SK-N-SH (cell line): ENCODE results near the gene PRKG1. TPM values are rescaled to one million over a fixed set of nuclear protein-coding genes. Genes with fewer than 3 reads are reported as not detected.

Experiments
- CTCF ChIA-PET: fragments of 300-600, 350-600 bp; formaldehyde crosslinking; extraction: SDS; loops from one replicate; lab custom pipeline; 2021; lab: Yijun Ruan, JAX
- POLR2A ChIA-PET: fragments of 350-600 bp; sonication (Branson Sonifier 250); formaldehyde crosslinking; extraction: SDS; loops from one replicate; lab custom pipeline; 2020; ENCODE audit warnings: antibody characterized with exemption, inconsistent platforms; lab: Yijun Ruan, JAX
- DNase-seq: peaks from one replicate; pipeline ENCODE4 v3.0.0; 2012
- H2AFZ ChIP-seq: fragments of 200-600 bp; sonication (generic); 2 replicates; pipeline ENCODE4 v1.8.1; 2016; ENCODE audit warnings: antibody characterized with exemption, mild to moderate bottlenecking, low read depth
- H3F3A ChIP-seq: fragments of 200-600 bp; sonication (generic); replicated peaks from 2 replicates; pipeline ENCODE3; 2016; ENCODE audit warnings: antibody characterized with exemption, mild to moderate bottlenecking; ENCODE audit not compliant: insufficient read depth
- H3K27ac ChIP-seq, 2 experiments: fragments of 200-500 bp in 1 of 2; fragments of 200-600 bp in 1 of 2; sonication (Bioruptor generic) in 1 of 2; sonication (generic), shearing (Covaris generic) in 1 of 2; 2 replicates each; pipeline versions ENCODE4 v1.5.1 to v1.6.1; 2014 to 2016; ENCODE audit warnings: low read depth in 2 of 2, inconsistent platforms in 1 of 2, low read length in 1 of 2, mild to moderate bottlenecking in 1 of 2, mixed read lengths in 1 of 2
- H3K27me3 ChIP-seq: fragments of 200-600 bp; sonication (generic), shearing (Covaris generic); 2 replicates; pipeline ENCODE4 v1.6.1; 2016; ENCODE audit warnings: mixed run types; ENCODE audit not compliant: insufficient read depth
- H3K36me3 ChIP-seq, 2 experiments: fragments of 200-500 bp in 1 of 2; fragments of 200-600 bp in 1 of 2; sonication (Bioruptor generic) in 1 of 2; sonication (generic) in 1 of 2; replicated peaks in 1 of 2; 2 replicates each; pipeline versions ENCODE3 to v1.5.1; 2014 to 2016; ENCODE audit warnings: low read length in 1 of 2, mild to moderate bottlenecking in 1 of 2; ENCODE audit not compliant: insufficient read depth in 2 of 2, control insufficient read depth in 1 of 2
- H3K4me1 ChIP-seq, 2 experiments: fragments of 200-500 bp in 1 of 2; fragments of 200-600 bp in 1 of 2; sonication (Bioruptor generic) in 1 of 2; sonication (generic), shearing (Covaris generic) in 1 of 2; 2 replicates each; pipeline versions ENCODE4 v1.5.1 to v1.6.1; 2014 to 2016; ENCODE audit warnings: low read depth in 1 of 2, low read length in 1 of 2, mixed run types in 1 of 2; ENCODE audit not compliant: insufficient read depth in 2 of 2, control insufficient read depth in 1 of 2
- H3K4me2 ChIP-seq: fragments of 200-600 bp; sonication (generic), shearing (Covaris generic); 2 replicates; pipeline ENCODE4 v1.6.1; 2017; ENCODE audit warnings: mixed run types
- H3K4me3 ChIP-seq, 2 experiments: fragments of 200-500 bp in 1 of 2; fragments of 200-600 bp in 1 of 2; sonication (Bioruptor generic) in 1 of 2; sonication (generic), shearing (Covaris generic) in 1 of 2; 2 replicates each; pipeline versions ENCODE4 v1.5.1 to v1.8.1; 2014 to 2016; ENCODE audit warnings: low read depth in 2 of 2, inconsistent platforms in 1 of 2, low read length in 1 of 2, mild to moderate bottlenecking in 1 of 2, mixed read lengths in 1 of 2, moderate library complexity in 1 of 2
- H3K79me2 ChIP-seq: fragments of 200-600 bp; sonication (generic); 2 replicates; pipeline ENCODE4 v1.8.1; 2017; ENCODE audit warnings: mild to moderate bottlenecking; ENCODE audit not compliant: insufficient read depth
- H3K9ac ChIP-seq: fragments of 200-600 bp; sonication (generic); 2 replicates; pipeline ENCODE4 v1.6.1; 2017; ENCODE audit warnings: mixed run types
- H3K9me2 ChIP-seq: fragments of 200-600 bp; sonication (generic); 2 replicates; pipeline ENCODE4 v1.6.1; 2017; ENCODE audit warnings: mixed run types
- H3K9me3 ChIP-seq: fragments of 200-600 bp; sonication (generic); 2 replicates; pipeline ENCODE4 v1.6.1; 2017; ENCODE audit warnings: mixed run types, mild to moderate bottlenecking, moderate library complexity
- H4K20me1 ChIP-seq: fragments of 200-600 bp; sonication (generic); 2 replicates; pipeline ENCODE4 v1.6.1; 2017; ENCODE audit warnings: mild to moderate bottlenecking, mixed run types; ENCODE audit not compliant: insufficient read depth
- CTCF ChIP-seq: fragments of 200-600 bp; sonication (generic); IDR thresholded peaks from 2 replicates; pipeline ENCODE4 v1.6.1; 2017; ENCODE audit warnings: antibody characterized with exemption, mild to moderate bottlenecking, moderate library complexity
- ELF1 ChIP-seq: IDR thresholded peaks from 2 replicates; pipeline ENCODE4 v1.4.0; 2012
- EP300 ChIP-seq, 2 experiments: IDR thresholded peaks; 2 replicates each; pipeline versions ENCODE4 v1.4.0 to v1.6.1; 2012; ENCODE audit warnings: borderline replicate concordance in 1 of 2, low read depth in 1 of 2, low read length in 1 of 2
- EZH2phosphoT487 ChIP-seq: fragments of 200-600 bp; sonication (generic); IDR thresholded peaks from 2 replicates; pipeline ENCODE4 v1.6.1; 2017; ENCODE audit warnings: low read depth, mixed run types, mild to moderate bottlenecking, antibody characterized with exemption, moderate library complexity, borderline replicate concordance
- IRF3 ChIP-seq: fragments of 150-350 bp; IDR thresholded peaks from 2 replicates; pipeline ENCODE4 v1.6.1; 2016; ENCODE audit warnings: mild to moderate bottlenecking, low read depth, low read length
- JUND ChIP-seq: IDR thresholded peaks from 2 replicates; pipeline ENCODE4 v1.4.0; 2012
- PBX3 ChIP-seq: IDR thresholded peaks from 2 replicates; pipeline ENCODE4; 2012
- RCOR1 ChIP-seq: fragments of 150-350 bp; IDR thresholded peaks from 2 replicates; pipeline ENCODE4 v1.6.1; 2017; ENCODE audit warnings: antibody characterized with exemption, low read length
- RFX5 ChIP-seq: IDR thresholded peaks from 2 replicates; pipeline ENCODE4 v1.6.1; 2012; ENCODE audit warnings: mild to moderate bottlenecking, improper control_type of control experiment, low read length
- RXRA ChIP-seq: IDR thresholded peaks from 2 replicates; pipeline ENCODE4 v1.4.0; 2012; ENCODE audit warnings: low read depth, mild to moderate bottlenecking, borderline replicate concordance
- SMC3 ChIP-seq: IDR thresholded peaks from 2 replicates; pipeline ENCODE4 v1.6.1; 2012; ENCODE audit warnings: low read depth, low read length, improper control_type of control experiment
- TCF12 ChIP-seq: IDR thresholded peaks from 2 replicates; pipeline ENCODE4 v1.4.0; 2012
- USF2 ChIP-seq: fragments of 150-350 bp; IDR thresholded peaks from 2 replicates; pipeline ENCODE4 v1.6.1; 2017; ENCODE audit warnings: antibody characterized with exemption, low read length, low read depth, borderline replicate concordance
- YY1 ChIP-seq: IDR thresholded peaks from 2 replicates; pipeline ENCODE4 v1.4.0; 2012; ENCODE audit warnings: low read depth, mild to moderate bottlenecking
- polyA plus RNA-seq, 3 experiments: library from polyadenylated mRNA; depleted of rRNA; stranded (reverse); fragments of >200 nt; gene quantifications; 2 replicates each; pipeline ENCODE4 v1.2.3, GENCODE V29; 2012

Gene PRKG1
- polyA plus RNA-seq, 1 of the 3 experiments (the other 2 are of a cell fraction), result 4.1 TPM

- no peaks in the 10 kb centered on the region for H3K9me3 ChIP-seq
- no peak for TF ChIP-seq SMC3
- no peak for TF ChIP-seq ELF1
- TF ChIP-seq YY1, result no peak
- TF ChIP-seq RFX5, result no peak
- no peak for TF ChIP-seq RXRA
- no peak for TF ChIP-seq EZH2phosphoT487
- no peak for TF ChIP-seq EP300 (IDR thresholded peaks at IDR 0.05; ENCODE audit: borderline replicate concordance in 1 of 2, low read depth in 1 of 2, low read length in 1 of 2)
- no peak for TF ChIP-seq USF2
- no peak for TF ChIP-seq TCF12
- TF ChIP-seq JUND, result no peak
- no peak for TF ChIP-seq PBX3
- TF ChIP-seq CTCF, result no peak
- TF ChIP-seq IRF3, result no peak
- TF ChIP-seq RCOR1, result no peak
- DNase-seq, result no peak
- H3K79me2 ChIP-seq, result no peaks in the 10 kb centered on the region; the same call in 1 of the 2 replicates
- H3K4me1 ChIP-seq, result no peaks in the 10 kb centered on the region; a peak in 1 of 4 replicates
- H3K9ac ChIP-seq, result no peak overlapping the region
- no peak overlapping the region for H2AFZ ChIP-seq
- H3F3A ChIP-seq, result no peaks in the 10 kb centered on the region
- no peaks in the 10 kb centered on the region for H3K9me2 ChIP-seq
- H3K27ac ChIP-seq, result no peak overlapping the region
- ChIA-PET CTCF (interaction anchor here (1.1 to 2.4 kb wide), 3 partner anchors 10 to 21 kb away, joined by 3 to 7 read pairs (median 5); no protein-coding TSS in a partner anchor), POLR2A (no interaction called here)
- no peak overlapping the region for H3K4me3 ChIP-seq
- H4K20me1 ChIP-seq, result no peaks in the 10 kb centered on the region
- H3K27me3 ChIP-seq, result no peaks in the 10 kb centered on the region
- no peak overlapping the region for H3K4me2 ChIP-seq
- H3K36me3 ChIP-seq, result no peaks in the 10 kb centered on the region
Observed at GRCh38 chr10:51773681-51774080, 699.4 kb downstream of the PRKG1 start.
